Heart left ventricle (tissue), 16 donors: ENCODE data around the gene OOEP. TPM values are rescaled to one million over a fixed set of nuclear protein-coding genes. Genes with fewer than 3 reads are reported as not detected.
"Not testable (repeated sequence)": the region's sequence is repeated elsewhere in the genome, so short reads cannot be mapped to it uniquely, and the experiment has no call there.

Source experiments
- ATAC-seq, 4 donors: fragments of 200-7000 bp; cut with Tn5 transposase; one replicate each; pipeline ENCODE4 v1.9.1; 2020 to 2022; ENCODE audit warnings: moderate library complexity in 4 of 4, mild to moderate bottlenecking in 3 of 4, moderate number of reproducible peaks in 1 of 4
- DNase-seq, 5 donors: peaks; one replicate each; pipeline ENCODE4 v3.0.0-alpha.2; 2020
- H3K27ac ChIP-seq, 12 donors: fragments of 200-600 bp; sonication (generic) in 4 of 12; one replicate each; pipeline versions ENCODE4 v1.5.0 to v1.8.0; 2016 to 2022; ENCODE audit warnings: mild to moderate bottlenecking in 2 of 12
- H3K27me3 ChIP-seq, 9 donors: fragments of 200-600 bp; sonication (generic) in 2 of 9; one replicate each; pipeline versions ENCODE4 v1.5.1 to v1.8.0; 2016 to 2022; ENCODE audit warnings: mild to moderate bottlenecking in 3 of 9
- H3K36me3 ChIP-seq, 9 donors: fragments of 200-600 bp; sonication (generic) in 2 of 9; one replicate each; pipeline versions ENCODE4 v1.5.0 to v1.8.0; 2018 to 2022; ENCODE audit warnings: mild to moderate bottlenecking in 2 of 9
- H3K4me1 ChIP-seq, 12 donors: fragments of 200-600 bp; sonication (generic) in 4 of 12; one replicate each; pipeline versions ENCODE4 v1.5.0 to v1.8.0; 2016 to 2022; ENCODE audit warnings: mild to moderate bottlenecking in 3 of 12
- H3K4me3 ChIP-seq, 12 donors: fragments of 200-600 bp; sonication (generic) in 4 of 12; one replicate each; pipeline versions ENCODE4 v1.5.0 to v1.8.0; 2017 to 2022; ENCODE audit warnings: mild to moderate bottlenecking in 9 of 12, moderate library complexity in 4 of 12
- H3K9me3 ChIP-seq, 12 donors: fragments of 200-600 bp; sonication (generic) in 4 of 12; one replicate each; pipeline versions ENCODE4 v1.5.0 to v1.8.0; 2016 to 2022; ENCODE audit warnings: mild to moderate bottlenecking in 1 of 12
- POLR2A ChIP-seq, 2 donors: fragments of 450-650 bp; IDR thresholded peaks; one replicate each; pipeline ENCODE4 v1.6.1; 2017; ENCODE audit warnings: antibody characterized with exemption in 2 of 2, mild to moderate bottlenecking in 2 of 2, moderate library complexity in 2 of 2
- WGBS, 4 donors: extraction: QIAGEN DNeasy Blood & Tissue Kit in 2 of 4; methylation state at CpG; one replicate each; pipeline versions ENCODE4 v1.1.5 to v1.1.7; 2013 to 2018; 5-methylcytosine and 5-hydroxymethylcytosine counted together
- intact Hi-C, 10 donors: fragments of 100-400 bp; cut with DNase I; formaldehyde crosslinking; loops; one replicate each; pipeline versions ENCODE4 v1.11.1 to v1.14.2; 2022
- polyA plus RNA-seq, 2 donors: library from polyadenylated mRNA; stranded (reverse); fragments of 200-250 nt; gene quantifications; one replicate each; pipeline ENCODE4 v1.2.3, GENCODE V29; 2013
- total RNA-seq, 9 donors: library from RNA; depleted of rRNA in 2 of 9; stranded (reverse); fragments of >200 nt in 2 of 9; fragmentation: NEBNext Ultra II Directional in 3 of 9; extraction: Animal tissue kit (Norgen Biotek cat#: 25700) in 3 of 9; gene quantifications; one replicate each; pipeline versions ENCODE4 v1.1.0 to v1.2.4, GENCODE V29; 2016 to 2023
- TF ChIP-seq, protein P1 (sequence below), 12 donors: fragments of 200-600 bp; sonication (generic) in 4 of 12; IDR thresholded peaks; one replicate each; pipeline versions ENCODE4 v1.5.0 to v1.8.0; 2018 to 2022; ENCODE audit warnings: antibody characterized with exemption in 12 of 12, mild to moderate bottlenecking in 5 of 12
- donor health status: ischemic (EF 13 %, LVEDD 7.1; RV severe dilation, severe dysfunction).
- donor health status: healthy with polysubstance abuse.
- donor health status: DM: no; HTN: yes; CAD: no.
- donor health status: DM: no; HTN: no; CAD: no.
- donor health status: ischemic (EF 25% LVEDD 6.9; RV normal size, moderate dysfunction).
- donor health status: ischemic (EF 25% LVEDD 5.7; RV mildly dilated, moderate dysfunction).
- donor health status: healthy.
- donor health status: DM: yes; HTN: yes; CAD: no.
- donor health status: ischemic (EF 35%, LVEDD 5.7; RV mildly dilated, moderate dysfunction).
- donor health status: nonischemic (EF 11% LVEDD 7.7; RV severe dilation, severe dysfunction).
- donor health status: DM: yes; HTN: yes; CAD: no.
- donor health status: PGD.
- donor health status: ischemic (EF 29% LVEDD 5.4; RV normal size, mild dysfunction).
- donor health status: nonischemic (EF 23%, LVEDD 6.1; RV moderate dilation, normal function).

The OOEP gene
- total and polyA plus RNA-seq, 11 donors, result not detected

DNA sequence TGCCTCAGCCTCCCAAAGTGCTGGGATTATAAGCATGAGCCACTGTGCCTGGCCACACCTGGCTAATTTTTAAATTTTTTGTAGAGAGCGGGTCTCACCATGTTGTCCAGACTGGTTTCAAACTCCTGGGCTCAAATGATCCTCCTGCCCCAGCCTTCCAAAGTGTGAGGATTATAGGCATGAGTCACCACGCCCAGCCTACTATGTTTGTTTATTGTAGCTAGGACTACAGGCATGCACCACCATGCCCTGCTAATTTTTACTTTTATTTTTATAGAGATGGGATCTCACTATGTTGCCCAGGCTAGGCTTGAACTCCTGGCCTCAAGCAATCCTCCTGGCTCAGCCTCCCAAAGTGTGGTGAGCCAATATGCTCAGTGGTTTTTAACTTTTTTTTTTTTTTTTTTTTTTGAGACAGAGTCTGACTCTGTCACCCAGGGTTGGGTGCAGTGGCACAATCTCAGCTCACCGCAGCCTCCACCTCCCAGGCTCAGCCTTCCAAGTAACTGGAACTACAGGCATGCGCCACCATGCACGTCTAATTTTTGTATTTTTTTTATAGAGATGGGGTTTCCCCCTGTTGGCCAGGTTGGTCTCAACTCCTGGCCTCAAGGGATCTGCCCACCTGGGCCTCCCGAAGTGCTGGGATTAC, 12.9 kb upstream of the OOEP start:
- H3K9me3 ChIP-seq, result no peaks in the 10 kb centered on the region
- H3K4me1 ChIP-seq, result no peaks in the 10 kb centered on the region
- no peak overlapping the region for H3K4me3 ChIP-seq
- H3K27me3 ChIP-seq, result peaks cover 0 to under 1% (median 0%) of the 10 kb centered on the region in 9 donors
- TF ChIP-seq, protein P1, sequence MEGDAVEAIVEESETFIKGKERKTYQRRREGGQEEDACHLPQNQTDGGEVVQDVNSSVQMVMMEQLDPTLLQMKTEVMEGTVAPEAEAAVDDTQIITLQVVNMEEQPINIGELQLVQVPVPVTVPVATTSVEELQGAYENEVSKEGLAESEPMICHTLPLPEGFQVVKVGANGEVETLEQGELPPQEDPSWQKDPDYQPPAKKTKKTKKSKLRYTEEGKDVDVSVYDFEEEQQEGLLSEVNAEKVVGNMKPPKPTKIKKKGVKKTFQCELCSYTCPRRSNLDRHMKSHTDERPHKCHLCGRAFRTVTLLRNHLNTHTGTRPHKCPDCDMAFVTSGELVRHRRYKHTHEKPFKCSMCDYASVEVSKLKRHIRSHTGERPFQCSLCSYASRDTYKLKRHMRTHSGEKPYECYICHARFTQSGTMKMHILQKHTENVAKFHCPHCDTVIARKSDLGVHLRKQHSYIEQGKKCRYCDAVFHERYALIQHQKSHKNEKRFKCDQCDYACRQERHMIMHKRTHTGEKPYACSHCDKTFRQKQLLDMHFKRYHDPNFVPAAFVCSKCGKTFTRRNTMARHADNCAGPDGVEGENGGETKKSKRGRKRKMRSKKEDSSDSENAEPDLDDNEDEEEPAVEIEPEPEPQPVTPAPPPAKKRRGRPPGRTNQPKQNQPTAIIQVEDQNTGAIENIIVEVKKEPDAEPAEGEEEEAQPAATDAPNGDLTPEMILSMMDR (IDR thresholded peaks at IDR 0.05), result no peak
- no peak for TF ChIP-seq POLR2A (IDR thresholded peaks at IDR 0.05)
- DNase-seq, result no peak
- H3K27ac ChIP-seq, result no peak overlapping the region
- ATAC-seq, result no peak
- H3K36me3 ChIP-seq, result no peaks in the 10 kb centered on the region
- WGBS, 4 donors, result 87 to 94% (median 93%) methylated on average over 6 of the region's 6 CpGs
- intact Hi-C loops, result no loop called here

DNA sequence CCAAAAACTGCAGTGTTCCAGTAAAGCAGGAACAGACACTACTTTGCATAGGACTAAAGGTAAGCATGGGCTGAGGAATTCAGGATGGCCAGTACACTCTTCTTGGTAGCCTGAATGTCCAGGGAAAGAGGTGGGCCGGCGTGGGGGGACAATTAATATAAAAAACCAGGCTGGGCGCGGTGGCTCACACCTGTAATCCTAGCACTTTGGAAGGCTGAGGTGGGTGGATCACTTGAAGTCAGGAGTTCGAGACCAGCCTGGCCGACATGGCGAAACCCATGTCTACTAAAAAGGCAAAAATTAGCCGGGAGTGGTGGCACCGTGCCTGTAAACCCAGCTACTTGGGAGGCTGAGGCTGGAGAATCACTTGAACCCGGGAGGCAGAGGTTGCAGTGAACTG, 11.8 kb upstream of the OOEP start:
- H3K27me3 ChIP-seq, H3K27ac ChIP-seq, H3K4me1 ChIP-seq, ATAC-seq, DNase-seq, intact Hi-C loops, H3K36me3 ChIP-seq, H3K4me3 ChIP-seq, H3K9me3 ChIP-seq: not testable (repeated sequence)
- 92 to 94% (median 93%) methylated on average over 10 of the region's 10 CpGs for WGBS, 4 donors

DNA sequence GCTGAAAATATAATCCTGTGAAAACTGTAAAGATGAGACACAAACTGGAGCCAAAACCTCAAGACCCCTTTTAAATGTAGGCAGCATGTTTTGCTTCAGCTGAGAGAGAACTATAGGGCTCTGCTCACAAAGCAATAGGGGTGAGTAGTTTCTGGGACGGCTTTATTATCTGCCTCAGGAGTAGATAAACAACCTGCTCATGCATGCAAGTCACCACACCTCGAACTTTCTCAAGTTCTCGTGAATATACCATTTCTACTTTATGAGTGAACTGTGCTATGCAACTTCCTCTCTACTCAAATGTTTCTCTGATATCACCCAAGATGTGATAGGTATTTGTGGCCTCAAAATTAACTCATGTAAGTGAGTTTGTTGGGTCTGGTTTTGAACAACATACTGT, 7.5 kb upstream of the OOEP start:
- 44 to 76% (median 50%) methylated on average over 3 of the region's 3 CpGs for WGBS, 4 donors
- H3K4me1 ChIP-seq, result no peaks in the 10 kb centered on the region
- no peak for ATAC-seq

DNA sequence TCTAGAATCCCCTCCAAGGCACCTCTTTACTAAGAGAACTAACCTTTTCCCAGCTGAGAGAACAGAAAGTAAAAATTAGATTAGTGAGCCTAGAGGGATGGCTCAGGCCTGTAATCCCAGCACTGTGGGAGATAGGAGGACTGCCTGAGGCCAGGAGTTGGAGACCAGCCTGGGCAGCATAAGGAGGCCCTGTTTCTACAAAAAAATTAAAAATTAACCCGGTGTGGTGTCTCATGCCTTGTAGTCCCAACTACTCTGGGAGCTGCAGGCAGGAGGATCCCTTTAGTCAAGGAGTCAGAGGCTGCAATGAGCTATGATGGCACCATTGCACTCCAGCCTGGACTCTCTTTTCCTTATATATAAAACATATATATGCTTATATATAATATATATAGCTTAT, 5.5 kb upstream of the OOEP start:
- Histone ChIP-seq H3K9me3 (peaks cover 0 to 25% (median 11%) of the 10 kb centered on the region in 12 donors), H3K27ac (no peak overlapping the region), H3K36me3 (no peaks in the 10 kb centered on the region), H3K27me3 (no peaks in the 10 kb centered on the region), H3K4me3 (no peak overlapping the region), H3K4me1 (no peaks in the 10 kb centered on the region)
- 64 to 82% (median 75%) methylated on average over 1 of the region's 1 CpG for WGBS, 4 donors
- ATAC-seq, result no peak
- TF ChIP-seq, protein P1 (IDR thresholded peaks at IDR 0.05), result no peak
- no peak for TF ChIP-seq POLR2A (IDR thresholded peaks at IDR 0.05)
- intact Hi-C loops, result no loop called here
- no peak for DNase-seq

More for the DNA sequence above, 7.5 kb upstream of the OOEP start:
- no peak overlapping the region for H3K27ac ChIP-seq
- no peaks in the 10 kb centered on the region for H3K36me3 ChIP-seq
- no peaks in the 10 kb centered on the region for H3K27me3 ChIP-seq
- DNase-seq, result no peak
- no peak overlapping the region for H3K4me3 ChIP-seq
- H3K9me3 ChIP-seq, result peaks cover 0 to 7% (median 4%) of the 10 kb centered on the region in 12 donors
- intact Hi-C loops, result no loop called here
- TF ChIP-seq, protein P1 (IDR thresholded peaks at IDR 0.05), result no peak
- no peak for TF ChIP-seq POLR2A (IDR thresholded peaks at IDR 0.05)

DNA sequence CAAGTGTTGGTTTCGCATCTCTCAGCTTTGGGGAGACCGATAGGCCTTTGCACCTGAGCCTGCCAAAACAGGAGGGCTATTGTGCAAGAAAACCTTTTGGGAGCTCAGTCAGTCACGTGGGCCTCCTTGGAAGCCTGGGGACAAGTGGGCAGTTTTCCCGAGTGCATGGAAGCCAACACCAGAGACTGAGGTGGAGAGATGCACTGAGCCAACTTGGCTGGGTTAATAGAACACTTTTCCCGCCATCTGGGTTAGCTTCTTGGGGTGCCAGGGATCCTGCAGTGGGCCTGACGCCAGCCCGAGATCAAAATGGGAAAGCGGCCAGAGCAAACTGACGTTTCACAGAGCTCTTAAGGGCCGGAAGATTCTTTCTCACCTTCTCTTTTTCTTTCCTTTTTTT, 2.8 kb upstream of the OOEP start:
- Histone ChIP-seq H3K9me3 (peaks cover 0 to 25% (median 11%) of the 10 kb centered on the region in 12 donors), H3K4me1 (no peaks in the 10 kb centered on the region), H3K4me3 (no peak overlapping the region), H3K36me3 (no peaks in the 10 kb centered on the region), H3K27ac (no peak overlapping the region), H3K27me3 (no peaks in the 10 kb centered on the region)
- ATAC-seq, result no peak
- 74 to 82% (median 79%) methylated on average over 10 of the region's 10 CpGs for WGBS, 4 donors
- DNase-seq, result no peak
- intact Hi-C loops, result no loop called here
- TF ChIP-seq, protein P1 (IDR thresholded peaks at IDR 0.05), result no peak
- no peak for TF ChIP-seq POLR2A (IDR thresholded peaks at IDR 0.05)
